ENCODE measurements around the gene WDFY1.

The WDFY1 gene

GRCh38 chr2:223922308-223922707, 22.8 kb downstream of the WDFY1 start:
- DNase-seq, result no peak
- no peak overlapping the region for H3K4me3 ChIP-seq (ENCODE audit: low read depth, low read length)
- no peaks in the 10 kb centered on the region for H3K9me3 ChIP-seq
- no peaks in the 10 kb centered on the region for H3K4me1 ChIP-seq
- no peaks in the 10 kb centered on the region for H3K27me3 ChIP-seq
- H3K36me3 ChIP-seq, result no peaks in the 10 kb centered on the region
- no peak for TF ChIP-seq CTCF (IDR thresholded peaks at IDR 0.05; ENCODE audit: low read depth, low read length)

- Histone ChIP-seq H3K36me3 (no peaks in the 10 kb centered on the region; the same call in 1 of the 2 replicates), H3K9me3 (no peaks in the 10 kb centered on the region), H3K27me3 (no peaks in the 10 kb centered on the region), H3K4me3 (ENCODE audit: low read depth, low read length) (no peak overlapping the region), H3K4me1 (no peaks in the 10 kb centered on the region)
- DNase-seq, result no peak
- no peak for TF ChIP-seq CTCF (IDR thresholded peaks at IDR 0.05; ENCODE audit: low read depth, low read length)
These were observed 23.9 kb downstream of the WDFY1 start for GRCh38 chr2:223921204-223921603.

- no peaks in the 10 kb centered on the region; the same call in 1 of the 2 replicates for H3K36me3 ChIP-seq
- DNase-seq, result no peak
- H3K4me1 ChIP-seq, result no peaks in the 10 kb centered on the region
These were observed 25.0 kb downstream of the WDFY1 start for GRCh38 chr2:223920109-223920508.

GRCh38 chr2:223918671-223919134, 26.4 kb downstream of the WDFY1 start:
- H3K36me3 ChIP-seq, result no peaks in the 10 kb centered on the region; the same call in 1 of the 2 replicates
- no peak overlapping the region for H3K4me3 ChIP-seq (ENCODE audit: low read depth, low read length)
- H3K27me3 ChIP-seq, result no peaks in the 10 kb centered on the region
- DNase-seq, result no peak
- H3K9me3 ChIP-seq, result no peaks in the 10 kb centered on the region
- no peaks in the 10 kb centered on the region for H3K4me1 ChIP-seq
- TF ChIP-seq CTCF (IDR thresholded peaks at IDR 0.05; ENCODE audit: low read depth, low read length), result no peak

More at GRCh38 chr2:223920109-223920508, 25.0 kb downstream of the WDFY1 start:
- TF ChIP-seq CTCF (IDR thresholded peaks at IDR 0.05; ENCODE audit: low read depth, low read length), result no peak
- Histone ChIP-seq H3K27me3 (no peaks in the 10 kb centered on the region), H3K4me3 (ENCODE audit: low read depth, low read length) (no peak overlapping the region), H3K9me3 (no peaks in the 10 kb centered on the region)

- H3K36me3 ChIP-seq, result no peaks in the 10 kb centered on the region; the same call in 1 of the 2 replicates
These were observed 28.8 kb downstream of the WDFY1 start for GRCh38 chr2:223916181-223916920.

More at GRCh38 chr2:223916181-223916920, 28.8 kb downstream of the WDFY1 start:
- H3K4me1 ChIP-seq, result no peaks in the 10 kb centered on the region
- H3K27me3 ChIP-seq, result no peaks in the 10 kb centered on the region
- H3K9me3 ChIP-seq, result no peaks in the 10 kb centered on the region
- no peak for DNase-seq
- no peak for TF ChIP-seq CTCF (IDR thresholded peaks at IDR 0.05; ENCODE audit: low read depth, low read length)
- no peak overlapping the region for H3K4me3 ChIP-seq (ENCODE audit: low read depth, low read length)
